GM23248 (cell line): ENCODE results near the gene C2orf68.

ENCODE experiments used
- EZH2 ChIP-seq: fragments of 200-600 bp; sonication (generic); IDR thresholded peaks from 2 replicates; pipeline ENCODE4 v1.6.1; 2018; ENCODE audit warnings: antibody characterized with exemption, mild to moderate bottlenecking; ENCODE audit not compliant: insufficient read depth, poor library complexity, severe bottlenecking
- EZH2phosphoT487 ChIP-seq: fragments of 200-600 bp; sonication (generic); IDR thresholded peaks from 2 replicates; pipeline ENCODE4 v1.6.1; 2018; ENCODE audit warnings: antibody characterized with exemption, moderate library complexity, mild to moderate bottlenecking, low read depth; ENCODE audit not compliant: insufficient read depth

- TF ChIP-seq EZH2, result no peak
- TF ChIP-seq EZH2phosphoT487, result no peak
Observed at GRCh38 chr2:85635636-85636035, 23.8 kb upstream of the C2orf68 start.
